Stimulated activated CD8-positive, alpha-beta memory T cell treated with anti-CD3 and anti-CD28 coated beads, Interleukin-15, amount 100 ng/mL, for 48 hours (primary cell): ENCODE results near the gene CPA4.

Experiments
- DNase-seq, 2 donors: peaks; one replicate each; pipeline ENCODE4 v3.0.0-alpha.2; 2020; ENCODE audit warnings: low read depth in 2 of 2

Gene CPA4

GRCh38 chr7:130364451-130364850 lies 71.5 kb downstream of the CPA4 start:
- DNase-seq: no peak

- DNase-seq: no peak
These were observed 72.1 kb downstream of the CPA4 start for GRCh38 chr7:130365088-130365487.

DNA sequence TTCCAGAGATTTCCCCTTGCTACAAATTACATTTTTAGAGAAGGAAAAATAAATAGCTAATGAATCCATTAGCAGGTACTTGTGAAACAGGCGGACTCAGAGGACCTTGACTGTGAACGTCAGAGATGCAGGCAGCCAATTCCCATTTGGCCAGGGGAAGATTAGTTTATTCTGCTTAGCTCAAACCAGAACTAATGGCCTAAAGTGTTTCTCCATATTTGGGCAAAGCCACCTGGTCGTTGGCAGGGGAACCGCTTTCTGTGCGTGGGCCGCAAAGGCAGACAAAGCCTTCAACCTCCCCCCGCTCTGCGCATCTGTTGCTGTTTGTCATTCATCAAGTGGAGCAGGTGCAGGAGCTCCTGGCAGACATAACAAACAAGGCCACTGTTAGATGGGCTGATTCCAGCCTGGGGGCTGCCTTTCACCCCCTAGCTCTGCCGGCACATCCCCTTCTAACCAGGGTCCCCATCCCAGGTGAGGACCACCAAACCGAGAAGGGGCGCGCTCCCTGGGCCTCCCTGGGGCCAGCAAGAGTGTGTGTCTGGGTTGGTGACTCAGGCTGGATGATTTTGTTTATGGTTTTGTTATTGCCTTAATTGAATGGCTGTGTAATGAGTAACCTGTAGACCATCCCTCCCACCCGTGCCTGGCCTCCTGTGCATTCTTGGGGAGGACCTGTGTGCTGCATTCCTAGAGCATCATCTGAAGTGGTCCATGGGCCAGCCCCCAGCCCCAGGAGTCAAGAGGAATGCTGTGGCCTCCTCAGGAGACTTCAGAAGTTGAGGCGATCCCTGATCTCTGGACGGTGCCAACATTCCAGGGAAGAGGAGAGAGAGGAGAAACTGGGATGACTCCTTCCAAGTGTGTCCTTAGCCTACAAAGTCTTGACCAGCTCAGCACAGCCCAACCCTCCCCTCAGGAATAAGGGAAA lies 72.8 kb downstream of the CPA4 start:
- peak in 1 of 2 donors; percentile 11 for DNase-seq

GRCh38 chr7:130366564-130366963 lies 73.6 kb downstream of the CPA4 start:
- DNase-seq: no peak

DNA sequence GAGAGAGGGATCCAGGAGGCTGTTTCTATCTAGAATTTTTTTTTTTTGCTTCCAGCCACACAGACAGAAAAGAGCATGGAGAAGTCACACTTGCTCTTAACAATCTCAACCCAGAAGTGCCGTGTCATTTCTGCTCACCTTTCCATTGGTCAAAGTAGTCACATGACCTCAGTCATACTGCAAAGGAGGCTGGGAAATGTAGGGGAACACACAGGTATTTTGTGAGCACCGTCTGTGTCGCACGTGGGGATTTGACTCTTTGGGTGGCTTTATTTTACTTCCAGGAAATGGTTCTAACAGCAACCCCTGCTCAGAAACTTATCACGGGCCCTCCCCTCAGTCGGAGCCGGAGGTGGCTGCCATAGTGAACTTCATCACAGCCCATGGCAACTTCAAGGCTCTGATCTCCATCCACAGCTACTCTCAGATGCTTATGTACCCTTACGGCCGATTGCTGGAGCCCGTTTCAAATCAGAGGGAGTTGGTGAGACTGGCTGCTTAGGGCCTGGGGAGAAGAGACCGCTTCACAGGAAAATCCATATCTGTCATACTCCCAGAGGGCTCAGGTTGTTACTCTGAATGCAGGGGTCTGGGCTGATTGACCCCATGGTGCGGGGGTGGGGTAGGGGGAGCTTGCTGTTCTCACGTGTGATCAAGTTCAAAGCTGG lies 74.3 kb downstream of the CPA4 start:
- DNase-seq: no peak

- DNase-seq: no peak
These were observed 75.1 kb downstream of the CPA4 start for GRCh38 chr7:130367836-130368746.

DNA sequence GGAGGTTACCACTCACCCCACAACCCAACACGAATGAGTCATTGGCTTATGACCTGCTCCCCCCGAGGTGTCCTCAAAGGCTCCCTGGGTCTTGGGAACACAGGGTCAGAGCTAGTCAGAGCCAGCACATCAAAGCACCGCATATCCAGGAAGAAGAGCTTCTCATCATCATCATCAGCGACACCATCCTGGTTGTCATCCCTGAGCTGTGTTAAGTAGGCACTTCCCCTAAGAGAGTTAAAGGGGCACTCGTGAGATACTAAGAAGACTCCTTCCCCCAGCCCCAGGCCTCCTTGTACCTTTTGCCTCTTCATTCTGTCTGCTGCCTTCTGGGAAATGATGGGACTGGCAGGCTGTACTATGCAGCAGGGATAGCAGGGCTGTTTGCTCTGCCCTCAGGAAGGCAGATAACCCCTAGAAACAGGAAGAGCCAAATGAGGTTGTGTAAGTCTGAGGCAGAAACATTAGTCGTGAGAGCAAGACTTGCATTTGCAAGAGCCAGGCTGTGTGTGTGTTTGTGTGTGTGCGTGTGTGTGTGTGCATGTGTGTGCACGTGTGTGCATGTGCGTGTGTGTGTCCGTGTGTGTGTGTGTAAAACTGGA lies 76.2 kb downstream of the CPA4 start:
- DNase-seq: no peak

- no peak for DNase-seq
These were observed 77.0 kb downstream of the CPA4 start for GRCh38 chr7:130369831-130370550.

DNA sequence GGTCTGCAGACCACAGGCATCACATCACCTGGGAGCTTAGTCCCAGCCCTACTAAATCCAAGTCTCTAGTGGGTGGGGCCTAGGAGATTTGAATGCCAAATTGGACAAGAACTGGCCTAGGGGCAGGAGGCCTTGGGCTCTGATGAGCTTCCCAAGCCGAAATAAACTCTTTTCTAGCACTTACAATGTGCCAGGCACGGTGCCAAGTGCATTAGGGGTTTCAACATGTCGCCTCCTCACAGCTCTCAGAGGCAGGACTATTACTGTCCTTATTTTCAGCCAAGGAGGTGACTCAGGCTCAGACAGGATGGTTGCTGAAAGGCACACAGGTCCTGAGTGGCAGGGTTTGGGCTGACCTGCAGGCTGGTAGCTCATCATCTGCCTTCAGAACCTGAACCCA lies 78.1 kb downstream of the CPA4 start:
- no peak for DNase-seq

- DNase-seq: no peak
These were observed 79.6 kb downstream of the CPA4 start for GRCh38 chr7:130372402-130373165.
